A549 treated with AZD9567 at 1 μM for 4 hours (cell line): Measurements from ENCODE around the gene RCAN3. TPM values are rescaled to one million over a fixed set of nuclear protein-coding genes. Genes with fewer than 3 reads are reported as not detected.

ENCODE experiments used
- total RNA-seq: library from RNA; stranded (reverse); fragments of 200-300 nt; extraction: Qiagen RNA extraction; gene quantifications from 5 replicates; pipeline ENCODE4 v1.2.3, GENCODE V29; 2022; ENCODE audit not compliant: insufficient read depth

Gene RCAN3
- 11.1 to 20.7 TPM (median 13.8 TPM) in 5 replicates for total RNA-seq

DNA sequence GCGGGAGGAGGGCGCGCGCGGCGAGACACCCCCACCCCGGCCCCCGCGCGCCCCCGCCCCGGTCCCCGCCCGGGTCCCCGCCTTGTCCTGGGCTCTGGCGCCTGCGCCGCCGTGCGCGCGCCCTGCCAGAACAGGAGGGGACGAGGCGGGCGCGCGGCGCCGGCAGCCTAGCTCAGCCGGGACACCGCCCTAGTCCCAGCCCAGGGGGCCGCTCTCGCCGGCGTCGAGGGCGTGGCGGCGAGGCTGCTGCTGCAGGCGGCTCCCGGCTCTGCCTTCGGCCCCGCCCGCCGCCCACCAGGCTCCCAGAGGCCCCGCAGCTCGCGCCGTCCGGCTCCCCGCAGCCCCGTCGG, at the start of gene RCAN3:
RCAN3 (plus strand) TSS at position 128 of the 350 bp plus-strand sequence. CDS start 11,537 bp downstream, outside the sequence.

DNA sequence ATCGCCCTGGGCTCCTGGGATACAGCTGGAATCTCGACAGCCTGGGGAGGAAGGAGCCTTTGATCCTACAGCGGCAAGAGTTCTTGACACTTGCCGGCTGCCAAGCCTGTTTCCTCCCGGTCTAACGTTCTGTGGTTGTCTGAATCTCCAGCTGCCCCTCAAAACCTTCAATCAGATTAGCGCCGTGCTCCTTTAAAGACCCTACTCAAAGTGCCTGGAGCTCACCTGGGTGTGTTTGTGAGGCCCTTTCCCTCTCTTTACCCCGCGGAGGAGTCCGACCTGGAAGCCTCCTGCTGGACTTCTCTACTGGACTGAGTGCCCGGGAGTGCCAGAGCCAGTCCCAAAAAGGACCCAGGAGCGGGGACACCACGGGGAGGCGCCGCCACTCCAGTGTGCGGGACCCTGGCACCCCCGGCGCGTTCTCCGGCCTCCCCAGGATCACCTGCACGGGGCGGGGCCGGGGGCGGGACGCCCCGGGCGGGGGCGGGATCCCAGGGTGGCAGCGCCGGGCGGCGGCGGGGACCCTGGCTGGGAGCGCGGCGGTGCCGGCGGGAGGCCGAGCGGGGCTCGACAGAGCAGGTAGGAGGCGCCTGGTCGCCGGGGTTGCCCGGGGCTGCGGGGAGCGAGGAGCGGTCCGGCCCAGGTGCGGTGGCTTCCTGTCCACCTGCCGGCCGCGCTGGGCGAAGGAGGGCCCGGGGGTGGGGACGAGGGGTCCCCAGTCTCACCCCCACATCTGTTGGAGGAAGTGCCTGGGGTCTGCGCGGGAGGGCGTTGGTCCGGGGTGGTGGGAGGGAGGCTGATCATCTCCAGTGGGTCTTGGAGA, 53.2 kb downstream of the RCAN3 start, which contains the start of gene NCMAP:
NCMAP (plus strand) TSS at position 497 of the 823 bp plus-strand sequence. CDS start 39,344 bp downstream, outside the sequence.

Other genes starting within 250 kb of the RCAN3 start
- 0.39 to 0.57 TPM (median 0.50 TPM) in 4 of 5 replicates, not detected in the other for gene GRHL3, start 183.5 kb upstream of the RCAN3 start, total RNA-seq
- gene STPG1, start 89.1 kb upstream of the RCAN3 start, total RNA-seq, result 5.0 to 7.5 TPM (median 5.3 TPM) in 5 replicates
- gene NIPAL3, start 87.0 kb upstream of the RCAN3 start, total RNA-seq, result 5.2 to 9.1 TPM (median 6.4 TPM) in 5 replicates
- gene NCMAP, start 53.3 kb downstream of the RCAN3 start, total RNA-seq, result 0.02 to 0.12 TPM (median 0.06 TPM) in 4 of 5 replicates, not detected in the other
- 37.9 to 63.5 TPM (median 40.9 TPM) in 5 replicates for gene SRRM1, start 140.5 kb downstream of the RCAN3 start, total RNA-seq
- gene CLIC4, start 242.6 kb downstream of the RCAN3 start, total RNA-seq, result 32.8 to 56.6 TPM (median 53.6 TPM) in 5 replicates